Parietal lobe (tissue), 2 donors: ENCODE measurements around the gene COQ2. TPM values are rescaled to one million over a fixed set of nuclear protein-coding genes. Genes with fewer than 3 reads are reported as not detected.

Source experiments
- small RNA-seq: library from RNA; depleted of rRNA; stranded (forward); fragments of <200 nt; gene quantifications from one replicate; pipeline ENCODE3, GENCODE V24; 2014; ENCODE audit warnings: low replicate concordance
- total RNA-seq: library from RNA; depleted of rRNA; stranded (reverse); fragments of >200 nt; gene quantifications from one replicate; pipeline ENCODE4 v1.2.3, GENCODE V29; 2014

Gene COQ2
- total RNA-seq: 14.4 TPM

GRCh38 chr4:83284193-83285054 lies at the start of gene COQ2:
Gene COQ2 (minus strand): TSS chr4:83284798. CDS start chr4:83284764, 34 bp downstream.

Small RNA genes lying within 50 kb of the gene (small RNA-seq; reads per million reads assigned to genes)
- not detected for gene AC114781.3

Other genes with a start within 250 kb of the COQ2 start
- gene COPS4, start 249.6 kb downstream of the COQ2 start, total RNA-seq: 156 TPM
- not detected for gene PLAC8, start 170.1 kb downstream of the COQ2 start, total RNA-seq
- 0.94 TPM for gene HPSE, start 50.0 kb upstream of the COQ2 start, total RNA-seq
- 22.5 TPM for gene HELQ, start 171.0 kb upstream of the COQ2 start, total RNA-seq
- 29.7 TPM for gene MRPS18C, start 171.3 kb upstream of the COQ2 start, total RNA-seq
- 7.8 TPM for gene ABRAXAS1, start 200.3 kb upstream of the COQ2 start, total RNA-seq